Peyer's patch (tissue), 4 donors: ENCODE results near the gene CGNL1.

ENCODE experiments used
- POLR2A ChIP-seq, 2 donors: fragments of 450-650 bp; IDR thresholded peaks; one replicate each; pipeline ENCODE4 v1.5.1; 2017; ENCODE audit warnings: antibody characterized with exemption in 2 of 2, mild to moderate bottlenecking in 2 of 2, moderate library complexity in 2 of 2
- TF ChIP-seq, protein P1 (sequence below), 6 experiments: fragments of 450-650 bp in 4 of 6; fragments of 200-600 bp in 2 of 6; sonication (generic) in 1 of 6; IDR thresholded peaks; one replicate each; pipeline ENCODE4 v1.5.1; 2017 to 2019; ENCODE audit warnings: antibody characterized with exemption in 6 of 6, mild to moderate bottlenecking in 3 of 6, moderate library complexity in 1 of 6

- TF ChIP-seq, protein P1, sequence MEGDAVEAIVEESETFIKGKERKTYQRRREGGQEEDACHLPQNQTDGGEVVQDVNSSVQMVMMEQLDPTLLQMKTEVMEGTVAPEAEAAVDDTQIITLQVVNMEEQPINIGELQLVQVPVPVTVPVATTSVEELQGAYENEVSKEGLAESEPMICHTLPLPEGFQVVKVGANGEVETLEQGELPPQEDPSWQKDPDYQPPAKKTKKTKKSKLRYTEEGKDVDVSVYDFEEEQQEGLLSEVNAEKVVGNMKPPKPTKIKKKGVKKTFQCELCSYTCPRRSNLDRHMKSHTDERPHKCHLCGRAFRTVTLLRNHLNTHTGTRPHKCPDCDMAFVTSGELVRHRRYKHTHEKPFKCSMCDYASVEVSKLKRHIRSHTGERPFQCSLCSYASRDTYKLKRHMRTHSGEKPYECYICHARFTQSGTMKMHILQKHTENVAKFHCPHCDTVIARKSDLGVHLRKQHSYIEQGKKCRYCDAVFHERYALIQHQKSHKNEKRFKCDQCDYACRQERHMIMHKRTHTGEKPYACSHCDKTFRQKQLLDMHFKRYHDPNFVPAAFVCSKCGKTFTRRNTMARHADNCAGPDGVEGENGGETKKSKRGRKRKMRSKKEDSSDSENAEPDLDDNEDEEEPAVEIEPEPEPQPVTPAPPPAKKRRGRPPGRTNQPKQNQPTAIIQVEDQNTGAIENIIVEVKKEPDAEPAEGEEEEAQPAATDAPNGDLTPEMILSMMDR (IDR thresholded peaks at IDR 0.05), result no peak
- TF ChIP-seq POLR2A (IDR thresholded peaks at IDR 0.05), result no peak
Measured at GRCh38 chr15:57468486-57468885, 92.2 kb downstream of the CGNL1 start.
